ENCODE measurements around the gene AVPR2.

Gene AVPR2

DNA sequence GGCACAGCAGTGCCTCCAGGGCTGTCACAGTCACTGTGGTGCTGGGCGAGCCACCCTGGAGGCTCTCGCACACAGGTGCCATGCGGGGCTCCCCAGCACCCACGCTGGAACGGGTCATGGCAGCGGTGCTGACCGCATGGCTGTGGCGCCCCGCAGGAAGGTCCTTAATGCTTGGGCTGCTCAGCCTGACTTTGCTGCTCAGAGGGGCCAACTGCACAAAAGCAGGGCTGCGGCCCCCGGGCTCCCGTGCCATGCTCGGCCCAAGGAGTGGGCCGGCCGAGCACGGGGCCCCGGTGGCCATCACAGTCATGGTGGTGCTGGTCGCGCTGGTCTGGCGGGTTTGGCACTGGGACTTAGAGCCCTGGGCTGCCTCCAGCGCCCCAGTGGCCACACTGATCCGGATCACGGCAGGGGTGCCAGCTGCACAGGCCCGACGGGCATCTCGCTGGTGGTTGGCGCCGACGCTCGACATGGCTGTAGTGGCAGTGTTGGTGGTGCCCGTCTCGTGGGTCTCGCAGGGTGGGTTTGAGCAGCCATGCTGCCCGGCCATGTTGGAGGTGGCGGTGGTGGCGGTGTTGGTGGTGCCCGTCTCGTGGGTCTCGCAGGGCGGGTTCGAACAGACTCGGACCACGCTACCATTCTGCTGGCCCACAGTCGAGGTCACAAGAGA is 50.2 kb downstream of the AVPR2 start:
- no peak for DNase-seq

- no peak for DNase-seq
These were observed 50.8 kb downstream of the AVPR2 start for GRCh38 chrX:153955228-153955732.

DNA sequence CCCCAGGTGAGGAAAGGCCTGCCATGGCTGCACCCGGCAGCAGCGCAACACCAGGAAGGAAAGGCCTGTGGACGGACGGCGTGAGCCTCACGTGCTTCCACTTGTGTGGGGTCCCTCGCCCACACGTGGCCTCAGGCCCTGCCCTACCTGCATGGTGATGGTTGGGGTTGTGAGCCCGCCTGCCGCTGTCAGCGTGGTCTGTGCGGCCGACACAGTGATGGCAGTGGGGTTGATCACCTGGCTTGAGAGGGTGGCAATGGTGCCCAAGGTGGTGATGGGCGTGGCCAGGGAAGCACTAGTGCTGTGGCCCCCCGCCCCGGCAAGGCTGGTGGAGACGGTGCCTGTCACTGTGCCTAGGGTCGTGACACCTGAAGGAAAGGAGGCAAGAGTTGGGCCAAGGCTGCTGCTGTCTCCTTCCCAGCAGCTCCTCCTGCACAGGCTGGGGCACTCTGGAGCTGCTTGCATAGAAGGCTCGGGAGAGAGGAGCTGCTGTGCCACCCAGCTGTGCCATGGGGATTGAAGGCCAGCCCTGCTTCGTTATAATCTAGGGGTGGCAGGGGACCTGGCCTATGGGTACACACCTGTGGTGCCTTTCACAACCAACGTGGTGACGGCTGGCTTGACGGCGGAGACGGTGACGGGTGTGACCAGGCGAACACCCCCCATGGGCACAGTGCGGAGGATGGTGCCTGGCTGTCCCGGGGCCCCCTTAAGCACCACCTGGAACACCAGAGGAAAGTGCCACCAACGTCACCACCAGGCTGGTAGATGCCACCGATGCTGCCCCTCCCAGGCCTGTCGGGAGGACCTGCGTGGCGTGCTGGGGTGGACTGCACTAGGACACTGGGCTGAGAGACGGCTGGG is 51.8 kb downstream of the AVPR2 start:
- DNase-seq, result no peak

All from NCI-H345 (cell line).